RPMI8226 (cell line): ENCODE results near the gene SNUPN.
"Not testable (repeated sequence)": the region's sequence is repeated elsewhere in the genome, so short reads cannot be mapped to it uniquely, and the experiment has no call there.

Source experiments
- DNase-seq: peaks from one replicate; pipeline ENCODE4 v3.0.0-alpha.2; 2015

The SNUPN gene

GRCh38 chr15:75578173-75578947 lies 47.2 kb downstream of the SNUPN start:
- peak; percentile 71 for DNase-seq

- peak; percentile 40 for DNase-seq
These were observed 47.9 kb downstream of the SNUPN start for GRCh38 chr15:75577401-75578172.

DNA sequence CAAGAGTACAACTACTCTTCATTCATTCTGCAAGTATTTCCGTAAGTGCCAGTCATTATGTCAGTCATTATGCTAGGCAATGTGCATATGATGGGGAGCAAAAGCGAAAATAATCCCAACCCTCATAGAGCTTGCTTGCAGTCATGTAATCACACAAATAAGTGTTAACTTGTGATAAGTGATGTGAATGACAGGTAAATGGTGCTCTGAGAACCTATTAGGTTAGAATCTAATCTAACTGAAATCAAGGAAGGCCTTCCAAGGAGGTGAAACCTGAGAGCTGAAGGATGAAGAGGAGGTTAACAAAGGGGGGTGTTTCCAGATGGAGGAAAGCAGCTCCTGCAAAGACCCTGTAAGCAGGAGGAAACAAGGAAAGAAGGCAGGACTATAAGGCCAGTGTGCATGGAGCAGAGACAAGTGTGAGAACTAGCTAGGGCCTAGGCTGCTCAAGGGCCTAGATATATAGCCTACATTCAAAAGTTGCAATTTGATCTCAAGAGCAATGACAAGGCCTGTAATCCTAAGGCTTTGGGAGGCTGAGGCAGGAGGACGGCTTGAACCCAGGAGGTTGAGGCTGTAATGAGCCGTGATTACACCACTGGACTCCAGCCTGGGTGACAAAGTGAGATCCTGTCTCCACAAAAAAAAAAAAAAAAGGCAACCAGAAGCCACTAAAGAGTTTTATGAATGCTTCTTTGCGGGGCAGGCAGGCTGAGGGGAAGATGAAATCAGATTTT lies 51.7 kb downstream of the SNUPN start:
- DNase-seq = no peak

GRCh38 chr15:75570126-75570845 lies 55.2 kb downstream of the SNUPN start:
- DNase-seq = no peak

GRCh38 chr15:75565062-75565970 lies 60.2 kb downstream of the SNUPN start:
- no peak for DNase-seq

DNA sequence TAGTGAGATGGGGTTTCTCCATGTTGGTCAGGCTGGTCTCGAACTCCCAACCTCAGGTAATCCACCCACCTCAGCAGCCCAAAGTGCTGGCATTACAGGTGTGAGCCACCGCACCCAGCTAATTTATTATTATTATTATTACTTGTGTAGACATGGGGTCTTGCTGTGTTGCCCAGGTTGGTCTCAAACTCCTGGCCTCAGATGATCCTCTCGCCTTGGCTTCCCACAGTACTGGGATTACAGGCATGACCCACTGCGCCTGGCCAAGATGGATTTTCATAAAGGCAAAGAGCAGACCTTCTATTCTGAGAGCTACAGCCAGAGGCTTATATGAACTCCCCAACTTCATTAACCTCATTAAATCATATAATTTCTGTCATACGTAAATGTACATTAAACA lies 63.6 kb downstream of the SNUPN start:
- no peak for DNase-seq

DNA sequence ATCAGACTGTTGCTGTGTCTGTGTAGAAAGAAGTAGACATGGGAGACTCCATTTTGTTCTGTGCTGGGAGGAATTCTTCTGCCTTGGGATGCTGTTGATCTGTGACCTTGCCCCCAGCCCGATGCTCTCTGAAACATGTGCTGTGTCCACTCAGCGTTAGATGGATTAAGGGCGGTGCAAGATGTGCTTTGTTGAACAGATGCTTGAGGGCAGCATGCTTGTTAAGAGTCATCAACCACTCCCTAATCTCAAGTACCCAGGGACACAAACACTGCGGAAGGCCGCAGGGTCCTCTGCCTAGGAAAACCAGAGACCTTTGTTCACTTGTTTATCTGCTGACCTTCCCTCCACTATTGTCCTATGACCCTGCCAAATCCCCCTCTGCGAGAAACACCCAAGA lies 66.2 kb downstream of the SNUPN start:
- not testable (repeated sequence) for DNase-seq

DNA sequence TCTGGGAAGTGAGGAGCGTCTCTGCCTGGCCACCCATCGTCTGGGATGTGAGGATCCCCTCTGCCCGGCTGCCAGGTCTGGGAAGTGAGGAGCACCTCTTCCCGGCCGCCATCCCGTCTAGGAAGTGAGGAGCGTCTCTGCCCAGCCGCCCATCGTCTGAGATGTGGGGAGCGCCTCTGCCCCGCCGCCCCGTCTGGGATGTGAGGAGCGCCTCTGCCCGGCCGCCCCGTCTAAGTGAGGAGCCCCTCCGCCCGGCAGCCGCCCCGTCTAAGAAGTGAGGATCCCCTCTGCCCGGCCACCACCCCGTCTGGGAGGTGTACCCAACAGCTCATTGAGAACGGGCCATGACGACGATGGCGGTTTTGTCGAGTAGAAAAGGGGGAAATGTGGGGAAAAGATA lies 66.6 kb downstream of the SNUPN start:
- not testable (repeated sequence) for DNase-seq

DNA sequence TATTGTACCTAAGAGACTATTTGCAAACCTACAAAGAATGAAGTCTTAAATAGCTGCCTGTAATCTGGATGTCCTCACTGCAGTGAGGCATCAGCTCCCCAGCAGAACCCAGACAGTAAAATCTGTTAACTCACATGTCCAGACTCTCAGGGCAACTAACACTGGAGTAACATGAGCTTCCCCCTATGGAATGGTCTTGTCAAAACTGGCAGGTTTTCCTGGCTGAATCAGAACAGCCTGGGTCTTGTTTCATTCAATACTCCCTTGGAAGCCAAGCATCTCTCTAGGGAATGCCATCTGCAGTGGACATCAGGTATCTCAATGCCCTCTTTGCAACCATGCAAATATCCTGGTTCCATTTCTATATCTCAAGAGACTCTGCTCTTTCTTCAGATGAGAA lies 70.8 kb downstream of the SNUPN start:
- DNase-seq = no peak

DNA sequence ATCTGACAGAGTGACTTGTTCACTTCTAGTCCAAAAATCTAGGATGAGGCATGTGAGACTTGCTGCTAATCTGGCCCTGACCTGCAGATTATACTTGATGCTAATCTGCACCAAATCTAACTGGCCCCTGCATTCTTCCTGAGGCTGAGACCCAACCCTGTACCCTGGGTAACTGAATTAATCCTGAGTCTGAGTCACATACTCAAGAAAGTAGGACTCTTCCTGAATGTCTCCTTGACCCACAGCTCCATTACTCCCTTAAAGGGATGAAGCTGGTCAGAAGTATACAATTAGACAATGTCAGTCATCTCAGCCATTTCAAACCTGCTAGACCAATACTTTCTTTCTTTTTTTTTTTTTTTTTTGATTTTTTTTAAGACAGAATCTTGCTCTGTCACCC lies 71.9 kb downstream of the SNUPN start:
- no peak for DNase-seq

- DNase-seq = no peak
These were observed 74.4 kb downstream of the SNUPN start for GRCh38 chr15:75551091-75551490.
